Fibroblast of lung (primary cell): ENCODE data around the gene SHROOM3. TPM values are rescaled to one million over a fixed set of nuclear protein-coding genes. Genes with fewer than 3 reads are reported as not detected.

ENCODE experiments used
- DNase-seq, 2 donors: peaks; one replicate each; pipeline versions ENCODE4 v3.0.0 to v3.0.0-alpha.2; 2010; ENCODE audit warnings: low read depth in 2 of 2
- H2AFZ ChIP-seq: 2 replicates; pipeline ENCODE4 v1.5.1; 2012; ENCODE audit warnings: low read length, control low read depth, inconsistent platforms
- H3K27ac ChIP-seq: 2 replicates; pipeline ENCODE4 v1.5.1; 2011; ENCODE audit warnings: low read length, control low read depth; ENCODE audit not compliant: insufficient read depth
- H3K27me3 ChIP-seq: 2 replicates; pipeline ENCODE4 v1.5.1; 2011; ENCODE audit warnings: mild to moderate bottlenecking, low read length; ENCODE audit not compliant: control insufficient read depth, insufficient read depth
- H3K36me3 ChIP-seq: 2 replicates; pipeline ENCODE4 v1.5.1; 2011; ENCODE audit warnings: low read length; ENCODE audit not compliant: control insufficient read depth, insufficient read depth
- H3K4me1 ChIP-seq: 2 replicates; pipeline ENCODE4 v1.5.1; 2011; ENCODE audit warnings: low read length; ENCODE audit not compliant: control insufficient read depth, insufficient read depth; ENCODE audit errors: extremely low read depth
- H3K4me2 ChIP-seq: 2 replicates; pipeline ENCODE4 v1.5.1; 2011; ENCODE audit warnings: low read length, control low read depth; ENCODE audit not compliant: insufficient read depth; ENCODE audit errors: extremely low read depth
- H3K4me3 ChIP-seq, 4 experiments: fragments of 200-600 bp in 1 of 4; sonication (generic) in 1 of 4; replicated peaks in 1 of 4; 2 replicates each; pipeline ENCODE4 v1.5.1; 2011 to 2016; ENCODE audit warnings: low read length in 4 of 4, low read depth in 3 of 4, mild to moderate bottlenecking in 3 of 4, control low read depth in 2 of 4, inconsistent platforms in 1 of 4, mixed read lengths in 1 of 4; ENCODE audit not compliant: insufficient read depth in 1 of 4; ENCODE audit errors: control extremely low read depth in 1 of 4
- H3K79me2 ChIP-seq: 2 replicates; pipeline ENCODE4 v1.5.1; 2012; ENCODE audit warnings: mild to moderate bottlenecking, low read length, inconsistent platforms; ENCODE audit not compliant: control insufficient read depth, insufficient read depth
- H3K9ac ChIP-seq: 2 replicates; pipeline ENCODE4 v1.5.1; 2011; ENCODE audit warnings: mild to moderate bottlenecking, low read length, control low read depth; ENCODE audit not compliant: insufficient read depth
- H3K9me3 ChIP-seq: 2 replicates; pipeline ENCODE4 v1.5.1; 2012; ENCODE audit warnings: low read depth, low read length; ENCODE audit not compliant: control insufficient read depth, insufficient read depth
- H4K20me1 ChIP-seq: 2 replicates; pipeline ENCODE4 v1.5.1; 2011; ENCODE audit warnings: low read length; ENCODE audit not compliant: control insufficient read depth, insufficient read depth; ENCODE audit errors: extremely low read depth
- EZH2 ChIP-seq: IDR thresholded peaks from 2 replicates; pipeline ENCODE4 v1.5.1; 2012; ENCODE audit warnings: low read length, control low read depth, mild to moderate bottlenecking; ENCODE audit errors: missing control alignments
- polyA plus RNA-seq, 2 donors: library from polyadenylated mRNA; depleted of rRNA in 1 of 2; stranded (reverse) in 1 of 2; unstranded in 1 of 2; fragments of >200 nt; gene quantifications; 2 replicates each; pipeline ENCODE4 v1.2.1, GENCODE V29; 2011 to 2012; ENCODE audit warnings: missing spikeins in 1 of 2
- total RNA-seq: library from RNA; depleted of rRNA; stranded (reverse); fragments of >200 nt; gene quantifications from 2 replicates; pipeline ENCODE4 v1.2.1, GENCODE V29; 2014
- TF ChIP-seq, protein P1 (sequence below), 2 donors: IDR thresholded peaks in 1 of 2; conservative IDR thresholded peaks in 1 of 2; 1 replicate in 1 of 2; 2 replicates in 1 of 2; pipeline ENCODE4 v1.5.1; 2011 to 2012; ENCODE audit warnings: low read length in 2 of 2, control low read depth in 1 of 2, inconsistent platforms in 1 of 2, low read depth in 1 of 2, mild to moderate bottlenecking in 1 of 2

Gene SHROOM3
- total and polyA plus RNA-seq, 2 donors (not counting 1 experiment from before 2014, with no cell fraction given), result 9.9 to 23.9 TPM

DNA sequence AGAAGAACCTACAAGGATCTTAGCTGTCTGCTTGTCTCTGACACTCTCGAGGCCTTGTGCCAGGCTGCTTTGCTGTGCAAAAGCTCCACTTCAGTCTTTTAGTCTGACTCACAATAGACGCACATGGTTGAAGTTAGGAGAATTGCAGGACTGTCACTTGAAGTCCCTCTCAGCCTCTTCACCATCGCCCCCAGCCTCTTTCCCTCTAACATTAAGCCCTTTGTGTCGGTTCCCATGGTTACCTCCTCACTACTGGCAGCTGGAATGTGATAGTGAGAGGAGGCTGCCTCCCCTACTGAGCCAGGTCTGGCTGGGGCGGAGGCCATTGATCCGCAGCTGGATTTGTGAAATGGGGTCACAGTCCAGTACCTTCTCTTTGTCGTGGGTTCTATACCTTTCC is 261.1 kb downstream of the SHROOM3 start:
- DNase-seq, result peak; percentile 38 to 73
- Histone ChIP-seq H3K27me3 (no peaks in the 10 kb centered on the region), H3K9ac (no peak overlapping the region), H3K4me3 (no peak overlapping the region), H2AFZ (no peak overlapping the region), H3K27ac (no peak overlapping the region), H4K20me1 (no peaks in the 10 kb centered on the region), H3K4me2 (no peak overlapping the region), H3K4me1 (peaks cover 10% of the 10 kb centered on the region), H3K79me2 (peaks cover 19% of the 10 kb centered on the region), H3K36me3 (no peaks in the 10 kb centered on the region), H3K9me3 (no peaks in the 10 kb centered on the region)
- TF ChIP-seq EZH2, result no peak
- TF ChIP-seq, protein P1, sequence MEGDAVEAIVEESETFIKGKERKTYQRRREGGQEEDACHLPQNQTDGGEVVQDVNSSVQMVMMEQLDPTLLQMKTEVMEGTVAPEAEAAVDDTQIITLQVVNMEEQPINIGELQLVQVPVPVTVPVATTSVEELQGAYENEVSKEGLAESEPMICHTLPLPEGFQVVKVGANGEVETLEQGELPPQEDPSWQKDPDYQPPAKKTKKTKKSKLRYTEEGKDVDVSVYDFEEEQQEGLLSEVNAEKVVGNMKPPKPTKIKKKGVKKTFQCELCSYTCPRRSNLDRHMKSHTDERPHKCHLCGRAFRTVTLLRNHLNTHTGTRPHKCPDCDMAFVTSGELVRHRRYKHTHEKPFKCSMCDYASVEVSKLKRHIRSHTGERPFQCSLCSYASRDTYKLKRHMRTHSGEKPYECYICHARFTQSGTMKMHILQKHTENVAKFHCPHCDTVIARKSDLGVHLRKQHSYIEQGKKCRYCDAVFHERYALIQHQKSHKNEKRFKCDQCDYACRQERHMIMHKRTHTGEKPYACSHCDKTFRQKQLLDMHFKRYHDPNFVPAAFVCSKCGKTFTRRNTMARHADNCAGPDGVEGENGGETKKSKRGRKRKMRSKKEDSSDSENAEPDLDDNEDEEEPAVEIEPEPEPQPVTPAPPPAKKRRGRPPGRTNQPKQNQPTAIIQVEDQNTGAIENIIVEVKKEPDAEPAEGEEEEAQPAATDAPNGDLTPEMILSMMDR (conservative IDR thresholded peaks at IDR 0.05 in 1 of 2, IDR thresholded peaks at IDR 0.05 in 1 of 2; ENCODE audit: low read depth in 1 of 2, low read length in 2 of 2), result no peak

DNA sequence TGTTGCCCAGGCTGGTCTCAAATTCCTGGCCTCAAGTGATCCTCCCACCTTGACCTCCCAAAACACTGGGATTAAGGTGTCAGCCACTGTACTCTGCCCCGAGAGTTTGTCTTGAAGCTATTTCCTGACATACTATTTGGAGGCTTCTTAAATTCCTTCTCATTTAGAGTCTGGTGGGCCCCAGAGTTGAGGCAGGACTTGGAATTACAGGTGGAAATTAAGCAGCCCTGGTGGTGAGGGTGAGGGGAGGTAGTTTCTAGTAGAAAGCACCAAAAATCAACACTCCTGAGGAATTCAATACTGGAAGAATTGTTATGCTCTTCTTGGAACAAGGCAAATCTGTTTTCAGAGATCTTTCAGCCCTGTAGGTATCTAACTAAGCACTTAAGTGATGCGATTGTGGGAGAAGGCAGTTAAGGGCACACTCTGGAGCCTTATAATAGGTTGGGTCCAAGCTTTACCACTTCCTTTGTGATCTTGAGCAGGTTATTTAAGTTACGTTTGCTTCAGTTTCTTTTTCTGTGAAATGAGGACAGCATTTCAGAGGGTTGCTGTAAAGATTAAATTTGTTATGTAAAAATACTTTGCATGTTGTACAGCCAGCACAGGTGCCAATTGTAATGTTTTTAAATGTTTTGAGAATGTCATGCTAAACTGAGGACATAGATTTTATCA is 262.2 kb downstream of the SHROOM3 start:
- H3K79me2 ChIP-seq, result peaks cover 12% of the 10 kb centered on the region
- no peak overlapping the region for H2AFZ ChIP-seq
- peaks cover 6% of the 10 kb centered on the region for H3K4me1 ChIP-seq
- no peak overlapping the region for H3K4me2 ChIP-seq
- H3K9me3 ChIP-seq, result no peaks in the 10 kb centered on the region
- no peak for DNase-seq
- no peak overlapping the region for H3K27ac ChIP-seq
- no peaks in the 10 kb centered on the region for H4K20me1 ChIP-seq
- no peak overlapping the region for H3K9ac ChIP-seq
- TF ChIP-seq, protein P1 (conservative IDR thresholded peaks at IDR 0.05 in 1 of 2, IDR thresholded peaks at IDR 0.05 in 1 of 2; ENCODE audit: low read depth in 1 of 2, low read length in 2 of 2), result no peak
- TF ChIP-seq EZH2, result no peak
- no peak overlapping the region for H3K4me3 ChIP-seq
- H3K36me3 ChIP-seq, result no peaks in the 10 kb centered on the region
- no peaks in the 10 kb centered on the region for H3K27me3 ChIP-seq

DNA sequence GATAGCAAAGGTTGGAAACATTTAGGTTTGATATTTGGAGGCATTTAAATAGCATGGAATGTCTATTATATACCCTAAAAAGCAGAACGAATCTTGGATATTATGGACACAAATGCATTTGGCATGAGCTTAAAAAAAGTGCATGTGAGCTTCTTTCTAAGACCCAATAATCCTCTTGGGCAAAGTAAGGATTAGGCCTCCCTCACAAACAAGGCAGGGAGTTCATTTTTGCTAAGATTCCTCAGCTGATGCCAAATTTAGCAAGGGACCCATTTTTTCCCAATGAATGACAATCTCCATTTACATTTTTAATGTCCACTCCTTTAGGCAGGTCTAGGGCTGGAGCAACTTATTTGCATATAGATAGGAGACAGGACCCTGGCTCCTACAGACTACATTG is 263.1 kb downstream of the SHROOM3 start:
- Histone ChIP-seq H3K4me1 (peaks cover 9% of the 10 kb centered on the region), H3K27me3 (no peaks in the 10 kb centered on the region), H3K79me2 (peaks cover 7% of the 10 kb centered on the region), H3K9ac (no peak overlapping the region), H3K36me3 (no peaks in the 10 kb centered on the region), H3K4me3 (no peak overlapping the region), H3K9me3 (no peaks in the 10 kb centered on the region), H4K20me1 (no peaks in the 10 kb centered on the region), H2AFZ (no peak overlapping the region), H3K4me2 (no peak overlapping the region), H3K27ac (no peak overlapping the region)
- TF ChIP-seq, protein P1 (conservative IDR thresholded peaks at IDR 0.05 in 1 of 2, IDR thresholded peaks at IDR 0.05 in 1 of 2; ENCODE audit: low read depth in 1 of 2, low read length in 2 of 2), result no peak
- no peak for TF ChIP-seq EZH2
- DNase-seq, result no peak
